Activated naive CD4-positive, alpha-beta T cell treated with anti-CD3 and anti-CD28 coated beads for 36 hours (primary cell): ENCODE results near the gene MSMB. TPM values are rescaled to one million over a fixed set of nuclear protein-coding genes. Genes with fewer than 3 reads are reported as not detected.
"Not testable (repeated sequence)": the region's sequence is repeated elsewhere in the genome, so short reads cannot be mapped to it uniquely, and the experiment has no call there.

Experiments used
- CTCF ChIA-PET: fragments of 350-600 bp; sonication (Branson Sonifier 250); formaldehyde crosslinking; loops from one replicate; lab custom pipeline; 2021; ENCODE audit warnings: antibody characterized with exemption; lab: Charles Lee
- DNase-seq: peaks from one replicate; pipeline ENCODE4 v3.0.0-alpha.2; 2020
- H3K27ac Mint-ChIP-seq: one replicate; pipeline ENCODE4 v1.8.0; 2021; ENCODE audit warnings: mild to moderate bottlenecking, mixed read lengths
- H3K27me3 Mint-ChIP-seq: one replicate; pipeline ENCODE4 v1.8.0; 2021; ENCODE audit warnings: low read depth, mixed read lengths
- H3K36me3 Mint-ChIP-seq: one replicate; pipeline ENCODE4 v1.8.0; 2021; ENCODE audit warnings: low read depth, mixed read lengths
- H3K4me1 Mint-ChIP-seq: one replicate; pipeline ENCODE4 v1.8.0; 2021; ENCODE audit warnings: low read depth, mixed read lengths
- H3K4me3 Mint-ChIP-seq: one replicate; pipeline ENCODE4 v1.8.0; 2021; ENCODE audit warnings: mild to moderate bottlenecking, moderate library complexity, mixed read lengths
- H3K9me3 Mint-ChIP-seq: one replicate; pipeline ENCODE4 v1.8.0; 2021; ENCODE audit warnings: mixed read lengths
- intact Hi-C: fragments of 100-400 bp; cut with micrococcal nuclease; formaldehyde crosslinking; loops from one replicate; pipeline ENCODE4 v1.15.1; 2023
- total RNA-seq, 2 experiments: library from RNA; stranded (reverse); gene quantifications; one replicate each; pipeline ENCODE4 v1.2.3, GENCODE V29; 2021

Gene MSMB
- not detected for total RNA-seq

- Mint-ChIP-seq H3K4me3 (no peak within 1 kb of the TSS), H3K36me3 (no peaks in the 10 kb centered on the region), H3K9me3 (no peaks in the 10 kb centered on the region), H3K27me3 (no peaks in the 10 kb centered on the region), H3K27ac (no peak within 1 kb of the TSS), H3K4me1 (no peaks in the 10 kb centered on the region)
- intact Hi-C loops, result no loop called here
- CTCF ChIA-PET, result no interaction called here
- DNase-seq, result no peak
Measured at GRCh38 chr10:46046261-46046660, at the start of gene MSMB. MSMB (minus strand) TSS chr10:46046269; CDS start chr10:46046237, 32 bp downstream.

- no peaks in the 10 kb centered on the region for H3K36me3 Mint-ChIP-seq
- H3K4me3 Mint-ChIP-seq, result peak overlapping the region; percentile 11
- peaks cover 14% of the 10 kb centered on the region for H3K4me1 Mint-ChIP-seq
- H3K27me3 Mint-ChIP-seq, result no peaks in the 10 kb centered on the region
- no peak for DNase-seq
- H3K9me3 Mint-ChIP-seq, result peaks cover 8% of the 10 kb centered on the region
- CTCF ChIA-PET, result no interaction called here
- peak overlapping the region; percentile 47 for H3K27ac Mint-ChIP-seq
- intact Hi-C loops, result loop anchor here (2.0 to 5.0 kb wide), 3 partner anchors 64 to 513 kb away; partner anchors contain the start of gene NCOA4
Measured at GRCh38 chr10:46094931-46095750, 49.1 kb upstream of the MSMB start.

GRCh38 chr10:46094197-46094500 is 48.1 kb upstream of the MSMB start:
- Mint-ChIP-seq H3K27ac (no peak overlapping the region), H3K4me3 (peak overlapping the region; percentile 40), H3K27me3 (no peaks in the 10 kb centered on the region), H3K4me1 (peaks cover 16% of the 10 kb centered on the region), H3K9me3 (peaks cover 8% of the 10 kb centered on the region), H3K36me3 (no peaks in the 10 kb centered on the region)
- CTCF ChIA-PET, result interaction anchor here (0.6 kb wide), 1 partner anchor 467 kb away, joined by 3 read pairs; no protein-coding TSS in a partner anchor
- intact Hi-C loops, result loop anchor here (2.0 to 5.0 kb wide), 3 partner anchors 63 to 512 kb away; partner anchors contain the start of gene NCOA4
- no peak for DNase-seq

GRCh38 chr10:46093316-46094196 is 47.5 kb upstream of the MSMB start:
- peaks cover 16% of the 10 kb centered on the region for H3K4me1 Mint-ChIP-seq
- intact Hi-C loops, result loop anchor here (2.0 to 5.0 kb wide), 3 partner anchors 63 to 511 kb away; partner anchors contain the start of gene NCOA4
- CTCF ChIA-PET, result interaction anchor here (0.6 kb wide), 1 partner anchor 467 kb away, joined by 3 read pairs; no protein-coding TSS in a partner anchor
- not testable (repeated sequence) for H3K9me3 Mint-ChIP-seq, H3K27me3 Mint-ChIP-seq, H3K27ac Mint-ChIP-seq, H3K36me3 Mint-ChIP-seq, H3K4me3 Mint-ChIP-seq
- DNase-seq, result peak; percentile 72

- peaks cover 13% of the 10 kb centered on the region for H3K4me1 Mint-ChIP-seq
- no peaks in the 10 kb centered on the region for H3K9me3 Mint-ChIP-seq
- no peaks in the 10 kb centered on the region for H3K27me3 Mint-ChIP-seq
- H3K4me3 Mint-ChIP-seq, result peak overlapping the region; percentile 11
- no peaks in the 10 kb centered on the region for H3K36me3 Mint-ChIP-seq
- intact Hi-C loops, result loop anchor here (5.0 kb wide), 2 partner anchors 175 to 510 kb away; no protein-coding TSS in a partner anchor
- no peak overlapping the region for H3K27ac Mint-ChIP-seq
- CTCF ChIA-PET, result interaction anchor here (1.3 kb wide), 1 partner anchor 15 kb away, joined by 3 read pairs; no protein-coding TSS in a partner anchor
- peak; percentile 48 for DNase-seq
Measured at GRCh38 chr10:46092524-46093081, 46.5 kb upstream of the MSMB start.

- H3K27me3 Mint-ChIP-seq, result no peaks in the 10 kb centered on the region
- CTCF ChIA-PET, result interaction anchor here (0.7 to 1.3 kb wide), 2 partner anchors 15 to 63 kb away, joined by 3 read pairs; no protein-coding TSS in a partner anchor
- no peaks in the 10 kb centered on the region for H3K36me3 Mint-ChIP-seq
- no peak overlapping the region for H3K27ac Mint-ChIP-seq
- no peak for DNase-seq
- intact Hi-C loops, result loop anchor here (5.0 kb wide), 2 partner anchors 175 to 510 kb away; no protein-coding TSS in a partner anchor
- H3K4me1 Mint-ChIP-seq, result peaks cover 13% of the 10 kb centered on the region
- no peaks in the 10 kb centered on the region for H3K9me3 Mint-ChIP-seq
- peak overlapping the region; percentile 11 for H3K4me3 Mint-ChIP-seq
Measured at GRCh38 chr10:46091828-46092523, 45.9 kb upstream of the MSMB start.

- DNase-seq, result peak; percentile 33
- H3K9me3 Mint-ChIP-seq, result peaks cover 2% of the 10 kb centered on the region
- intact Hi-C loops, result loop anchor here (5.0 kb wide), 2 partner anchors 176 to 509 kb away; no protein-coding TSS in a partner anchor
- H3K27ac Mint-ChIP-seq, result no peak overlapping the region
- H3K27me3 Mint-ChIP-seq, result no peaks in the 10 kb centered on the region
- peaks cover 13% of the 10 kb centered on the region for H3K4me1 Mint-ChIP-seq
- no peaks in the 10 kb centered on the region for H3K36me3 Mint-ChIP-seq
- no peak overlapping the region for H3K4me3 Mint-ChIP-seq
- CTCF ChIA-PET, result interaction anchor here (0.7 kb wide), 1 partner anchor 62 kb away, joined by 3 read pairs; no protein-coding TSS in a partner anchor
Measured at GRCh38 chr10:46091080-46091827, 45.2 kb upstream of the MSMB start.

- DNase-seq, result no peak
- H3K4me1 Mint-ChIP-seq, result peaks cover 13% of the 10 kb centered on the region
- no peak overlapping the region for H3K4me3 Mint-ChIP-seq
- no peaks in the 10 kb centered on the region for H3K27me3 Mint-ChIP-seq
- peaks cover 5% of the 10 kb centered on the region for H3K9me3 Mint-ChIP-seq
- CTCF ChIA-PET, result no interaction called here
- H3K36me3 Mint-ChIP-seq, result no peaks in the 10 kb centered on the region
- H3K27ac Mint-ChIP-seq, result no peak overlapping the region
- intact Hi-C loops, result loop anchor here (5.0 kb wide), 2 partner anchors 177 to 508 kb away; no protein-coding TSS in a partner anchor
Measured at GRCh38 chr10:46090258-46090812, 44.3 kb upstream of the MSMB start.

GRCh38 chr10:46087381-46087780 is 41.3 kb upstream of the MSMB start:
- CTCF ChIA-PET, H3K27me3 Mint-ChIP-seq, H3K27ac Mint-ChIP-seq, H3K4me3 Mint-ChIP-seq, DNase-seq, H3K36me3 Mint-ChIP-seq, intact Hi-C loops: not testable (repeated sequence)
- peaks cover 13% of the 10 kb centered on the region for H3K4me1 Mint-ChIP-seq
- H3K9me3 Mint-ChIP-seq, result peaks cover 11% of the 10 kb centered on the region

- Mint-ChIP-seq H3K27me3 (no peaks in the 10 kb centered on the region), H3K4me3 (no peak overlapping the region), H3K27ac (no peak overlapping the region), H3K4me1 (peaks cover 2% of the 10 kb centered on the region), H3K36me3 (peaks cover 1% of the 10 kb centered on the region), H3K9me3 (peaks cover 11% of the 10 kb centered on the region)
- CTCF ChIA-PET, result interaction anchor here (1.5 kb wide), 1 partner anchor 13 kb away, joined by 3 read pairs; no protein-coding TSS in a partner anchor
- DNase-seq, result no peak
- intact Hi-C loops, result no loop called here
Measured at GRCh38 chr10:46084321-46085165, 38.5 kb upstream of the MSMB start.
